Stimulated activated naive CD8-positive, alpha-beta T cell treated with anti-CD3 and anti-CD28 coated beads, Interleukin-15, amount 100 ng/mL, for 72 hours (primary cell): Measurements from ENCODE around the gene PLA2G3.

Experiments
- ATAC-seq: fragments of 150-1000 bp; cut with Tn5 transposase; 2 replicates; pipeline ENCODE4 v1.10.0; 2021; ENCODE audit warnings: mild to moderate bottlenecking, moderate library complexity
- DNase-seq, 2 donors: peaks; one replicate each; pipeline ENCODE4 v3.0.0; 2021 to 2022
- H3K27ac Mint-ChIP-seq, 2 donors: one replicate each; pipeline ENCODE4 v1.8.0; 2022; ENCODE audit warnings: mild to moderate bottlenecking in 2 of 2, mixed read lengths in 2 of 2, moderate library complexity in 2 of 2
- H3K27me3 Mint-ChIP-seq: one replicate; pipeline ENCODE4 v1.8.0; 2022; ENCODE audit warnings: mixed read lengths
- H3K4me1 Mint-ChIP-seq: one replicate; pipeline ENCODE4 v1.8.0; 2022; ENCODE audit warnings: mild to moderate bottlenecking, mixed read lengths
- H3K4me3 Mint-ChIP-seq, 2 donors: one replicate each; pipeline ENCODE4 v1.8.0; 2022; ENCODE audit warnings: mild to moderate bottlenecking in 2 of 2, mixed read lengths in 2 of 2, moderate library complexity in 1 of 2
- H3K9me3 Mint-ChIP-seq, 2 donors: one replicate each; pipeline ENCODE4 v1.8.0; 2022; ENCODE audit warnings: mixed read lengths in 2 of 2

The PLA2G3 gene

DNA sequence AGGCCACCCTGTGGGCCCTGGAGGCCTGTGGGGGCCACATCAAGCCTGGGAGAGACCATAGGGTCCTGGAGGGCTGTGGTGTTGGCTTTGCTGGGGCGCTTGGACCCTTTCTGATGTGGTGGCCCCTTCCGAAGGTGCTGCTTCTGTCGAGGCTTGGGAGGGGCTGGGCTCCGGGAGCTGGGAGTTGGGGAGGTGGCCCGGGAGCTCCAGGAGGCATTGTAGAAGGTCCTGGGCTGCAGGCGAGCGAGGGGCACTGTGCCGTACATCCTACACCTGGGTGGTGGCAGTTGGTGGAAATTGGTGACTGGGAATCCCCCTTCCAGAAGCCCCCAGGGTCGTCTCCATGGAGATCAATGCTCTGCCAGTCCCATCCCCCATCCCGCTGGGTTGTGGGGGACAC, 2.6 kb downstream of the PLA2G3 start:
- peaks cover 13% of the 10 kb centered on the region for H3K27me3 Mint-ChIP-seq

DNA sequence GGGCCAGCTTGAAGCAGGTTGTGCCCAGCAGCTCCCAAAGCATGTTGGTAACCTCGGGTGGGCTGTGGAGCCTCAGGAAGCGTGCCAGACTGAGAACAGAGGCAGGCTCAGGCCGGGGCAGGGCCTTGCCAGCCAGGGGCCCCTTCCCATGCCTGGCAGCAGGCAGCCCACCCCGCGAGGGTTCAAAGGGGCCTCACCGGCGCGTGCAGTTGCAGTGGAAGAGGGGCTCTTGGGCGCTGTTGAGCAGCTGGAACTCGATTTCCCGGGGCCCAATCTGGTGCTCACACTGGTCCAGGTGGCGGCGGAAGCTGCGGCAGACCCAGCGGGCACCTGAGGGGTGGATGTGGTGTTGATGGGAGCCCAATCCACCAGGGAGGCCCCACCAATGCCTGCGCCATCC, 3.6 kb downstream of the PLA2G3 start:
- no peaks in the 10 kb centered on the region for H3K4me1 Mint-ChIP-seq
- no peak for DNase-seq
- ATAC-seq: no peak
- no peaks in the 10 kb centered on the region for H3K9me3 Mint-ChIP-seq
- H3K4me3 Mint-ChIP-seq: no peak overlapping the region
- no peak overlapping the region for H3K27ac Mint-ChIP-seq
- peaks cover 13% of the 10 kb centered on the region for H3K27me3 Mint-ChIP-seq

More for the DNA sequence above, 2.6 kb downstream of the PLA2G3 start:
- Mint-ChIP-seq H3K27ac (peak overlapping the region in 1 of 2 donors; percentile 40), H3K4me1 (no peaks in the 10 kb centered on the region), H3K4me3 (no peak overlapping the region), H3K9me3 (no peaks in the 10 kb centered on the region)
- no peak for ATAC-seq
- no peak for DNase-seq

DNA sequence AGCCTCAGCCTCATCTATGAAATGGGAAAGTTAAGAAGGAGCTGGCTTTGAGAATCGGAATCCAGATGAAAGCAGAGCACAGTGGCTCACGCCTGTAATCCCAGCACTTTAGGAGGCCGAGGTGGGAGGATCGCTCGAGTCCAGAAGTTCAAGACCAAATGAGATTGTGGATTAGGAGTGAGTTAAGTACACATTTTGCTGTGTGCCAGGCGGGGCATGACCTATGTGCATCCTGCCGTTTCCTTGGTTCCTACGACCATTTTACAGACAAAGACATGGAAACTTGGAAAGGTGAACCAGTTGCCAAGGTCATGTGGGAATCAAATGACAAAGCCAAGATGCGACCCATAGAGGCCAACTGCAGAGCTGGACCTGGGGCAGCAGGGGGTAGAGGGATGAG, 4.2 kb downstream of the PLA2G3 start:
- Mint-ChIP-seq H3K27ac (no peak overlapping the region), H3K27me3 (peaks cover 13% of the 10 kb centered on the region), H3K4me1 (no peaks in the 10 kb centered on the region), H3K4me3 (no peak overlapping the region), H3K9me3 (no peaks in the 10 kb centered on the region)
- no peak for DNase-seq
- ATAC-seq: no peak

DNA sequence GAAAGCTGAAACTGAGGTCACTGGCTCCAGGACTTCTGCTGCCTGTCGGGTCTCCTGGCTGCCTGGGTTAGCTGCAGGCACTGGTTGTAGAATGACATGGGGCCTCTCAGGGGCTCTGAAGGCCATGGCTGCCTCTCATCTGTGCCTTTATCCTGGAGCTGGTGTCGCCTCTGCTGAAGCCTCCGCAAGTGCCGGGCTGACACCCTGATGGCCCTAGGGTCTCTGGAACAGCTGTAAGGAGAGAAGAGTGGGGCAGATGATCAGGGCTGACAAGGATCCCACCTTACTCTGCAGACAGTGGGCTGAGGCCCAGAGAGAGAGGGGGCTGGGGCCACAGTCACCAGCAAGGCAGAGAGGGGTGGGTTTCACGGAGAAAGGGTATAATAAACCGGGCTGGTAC, 4.6 kb downstream of the PLA2G3 start:
- DNase-seq (no peak), ATAC-seq (no peak)
- Mint-ChIP-seq H3K4me1 (no peaks in the 10 kb centered on the region), H3K27ac (no peak overlapping the region), H3K27me3 (peaks cover 13% of the 10 kb centered on the region), H3K9me3 (no peaks in the 10 kb centered on the region), H3K4me3 (no peak overlapping the region)

DNA sequence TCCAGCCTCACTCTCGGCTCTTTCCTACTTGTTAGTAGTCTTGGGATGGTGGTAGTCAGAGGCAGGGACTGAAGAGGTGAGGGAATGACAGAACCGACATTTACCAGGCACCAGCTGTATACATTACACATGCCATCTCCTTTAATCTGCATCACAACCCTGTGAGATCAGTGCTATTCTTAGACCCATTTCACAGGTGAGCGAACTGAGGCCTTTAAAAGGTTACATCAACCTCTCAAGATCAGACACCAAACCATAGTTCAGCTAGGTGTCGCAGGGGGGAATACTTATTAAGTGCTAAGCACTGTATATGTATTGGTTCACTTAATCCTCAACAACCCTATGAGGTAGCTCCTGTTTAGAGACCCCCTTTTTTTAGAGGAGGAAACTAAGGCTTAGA, 5.6 kb downstream of the PLA2G3 start:
- Mint-ChIP-seq H3K27me3 (peaks cover 4% of the 10 kb centered on the region), H3K27ac (no peak overlapping the region), H3K4me3 (no peak overlapping the region), H3K9me3 (no peaks in the 10 kb centered on the region), H3K4me1 (no peaks in the 10 kb centered on the region)
- ATAC-seq (no peak), DNase-seq (no peak)

DNA sequence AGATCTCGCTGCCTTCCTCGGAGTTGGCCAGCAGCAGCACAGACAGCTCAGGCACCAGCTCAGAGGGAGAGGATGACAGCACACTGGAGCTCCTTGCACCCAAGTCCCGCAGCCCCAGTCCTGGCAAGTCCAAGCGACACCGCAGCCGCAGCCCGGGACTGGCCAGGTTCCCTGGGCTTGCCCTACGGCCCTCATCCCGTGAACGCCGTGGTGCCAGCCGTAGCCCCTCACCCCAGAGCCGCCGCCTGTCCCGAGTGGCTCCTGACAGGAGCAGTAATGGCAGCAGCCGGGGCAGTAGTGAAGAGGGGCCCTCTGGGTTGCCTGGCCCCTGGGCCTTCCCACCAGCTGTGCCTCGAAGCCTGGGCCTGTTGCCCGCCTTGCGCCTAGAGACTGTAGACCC, 6.4 kb downstream of the PLA2G3 start:
- Mint-ChIP-seq H3K27me3 (no peaks in the 10 kb centered on the region), H3K4me1 (no peaks in the 10 kb centered on the region), H3K9me3 (no peaks in the 10 kb centered on the region), H3K27ac (no peak overlapping the region), H3K4me3 (no peak overlapping the region)
- DNase-seq (no peak), ATAC-seq (no peak)

DNA sequence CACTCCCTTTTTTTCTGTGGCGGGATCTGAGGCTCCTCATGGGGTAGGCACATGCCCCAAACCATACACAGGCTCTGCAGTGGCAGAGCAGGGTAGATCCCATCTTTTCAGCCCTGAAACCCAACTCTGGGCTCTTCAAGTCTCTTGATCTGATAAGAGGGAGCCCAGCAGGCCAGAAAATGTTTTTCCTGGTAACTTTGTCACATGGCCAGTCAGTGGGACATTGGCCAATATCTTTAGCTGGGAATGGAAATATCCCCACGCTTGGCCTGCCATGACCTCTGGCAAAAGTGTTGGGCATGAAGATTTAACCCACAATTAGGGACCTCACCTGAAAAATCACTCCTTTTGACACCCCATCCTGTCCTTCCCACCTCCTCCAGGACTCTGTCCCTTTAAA, 9.4 kb downstream of the PLA2G3 start:
- DNase-seq: no peak
- no peak for ATAC-seq
- no peaks in the 10 kb centered on the region for H3K9me3 Mint-ChIP-seq
- H3K27me3 Mint-ChIP-seq: no peaks in the 10 kb centered on the region
- H3K4me3 Mint-ChIP-seq: no peak overlapping the region
- peaks cover 6% of the 10 kb centered on the region for H3K4me1 Mint-ChIP-seq
- no peak overlapping the region for H3K27ac Mint-ChIP-seq

DNA sequence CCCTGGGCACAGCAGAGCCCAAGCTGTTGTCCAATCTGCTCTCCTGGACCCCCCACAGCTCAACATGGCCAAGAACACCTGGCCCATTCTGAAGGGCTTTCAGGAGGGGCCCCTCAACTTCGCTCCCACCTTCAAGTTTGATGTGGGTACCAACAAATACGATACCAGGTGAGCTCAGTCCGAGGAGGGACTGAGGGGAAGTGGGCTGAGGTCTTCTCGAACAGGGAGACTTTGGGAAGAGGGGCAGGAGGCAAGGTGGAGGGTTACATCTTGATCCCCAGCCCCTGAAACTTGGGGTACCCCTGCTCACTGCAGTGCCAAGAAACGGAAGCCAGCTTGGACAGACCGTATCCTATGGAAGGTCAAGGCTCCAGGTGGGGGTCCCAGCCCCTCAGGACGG, 12.2 kb downstream of the PLA2G3 start:
- Mint-ChIP-seq H3K27me3 (no peaks in the 10 kb centered on the region), H3K4me3 (no peak overlapping the region), H3K4me1 (peaks cover 6% of the 10 kb centered on the region), H3K27ac (no peak overlapping the region), H3K9me3 (no peaks in the 10 kb centered on the region)
- DNase-seq: no peak
- ATAC-seq: no peak

DNA sequence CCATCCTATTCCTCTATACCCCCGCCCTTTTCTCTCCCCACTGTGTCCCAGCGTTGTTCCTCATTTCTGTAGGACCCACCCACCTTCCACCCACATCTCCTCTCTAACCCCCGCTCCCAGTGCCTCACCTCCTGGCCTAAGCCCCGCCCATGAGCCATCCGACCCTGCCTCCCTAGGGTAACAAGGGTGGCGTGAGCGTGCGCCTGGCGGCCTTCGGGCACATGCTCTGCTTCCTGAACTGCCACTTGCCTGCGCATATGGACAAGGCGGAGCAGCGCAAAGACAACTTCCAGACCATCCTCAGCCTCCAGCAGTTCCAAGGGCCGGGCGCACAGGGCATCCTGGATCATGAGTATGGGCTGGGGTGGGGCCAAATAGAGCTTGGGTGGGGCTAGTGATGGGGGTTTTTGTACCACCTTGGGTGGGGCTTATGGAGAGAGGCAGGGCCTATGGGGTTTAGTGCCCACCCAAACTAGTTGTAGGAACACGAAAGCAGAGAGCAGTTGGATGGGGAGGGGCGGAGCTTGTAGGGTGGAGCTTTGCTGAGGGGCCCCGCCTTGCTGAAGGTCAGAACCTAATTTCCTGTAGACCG, 13.0 kb downstream of the PLA2G3 start:
- ATAC-seq (no peak), DNase-seq (no peak)
- no peaks in the 10 kb centered on the region for H3K9me3 Mint-ChIP-seq
- no peaks in the 10 kb centered on the region for H3K27me3 Mint-ChIP-seq
- no peak overlapping the region for H3K4me3 Mint-ChIP-seq
- H3K27ac Mint-ChIP-seq: no peak overlapping the region
- peaks cover 6% of the 10 kb centered on the region for H3K4me1 Mint-ChIP-seq

DNA sequence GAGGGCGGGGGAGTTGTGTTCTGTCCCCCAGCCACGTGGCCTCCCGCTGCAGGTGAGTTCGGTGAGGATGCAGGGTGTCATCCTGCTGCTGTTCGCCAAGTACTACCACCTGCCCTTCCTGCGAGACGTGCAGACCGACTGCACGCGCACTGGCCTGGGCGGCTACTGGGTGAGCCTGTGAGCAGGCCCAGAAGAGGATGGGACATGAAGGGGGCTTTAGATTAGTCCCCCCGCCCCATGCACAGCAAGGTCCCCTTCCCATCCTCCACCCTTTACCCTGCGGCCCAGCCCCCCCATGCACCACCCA, 13.5 kb downstream of the PLA2G3 start:
- Mint-ChIP-seq H3K27me3 (no peaks in the 10 kb centered on the region), H3K4me3 (no peak overlapping the region)
- ATAC-seq: no peak

DNA sequence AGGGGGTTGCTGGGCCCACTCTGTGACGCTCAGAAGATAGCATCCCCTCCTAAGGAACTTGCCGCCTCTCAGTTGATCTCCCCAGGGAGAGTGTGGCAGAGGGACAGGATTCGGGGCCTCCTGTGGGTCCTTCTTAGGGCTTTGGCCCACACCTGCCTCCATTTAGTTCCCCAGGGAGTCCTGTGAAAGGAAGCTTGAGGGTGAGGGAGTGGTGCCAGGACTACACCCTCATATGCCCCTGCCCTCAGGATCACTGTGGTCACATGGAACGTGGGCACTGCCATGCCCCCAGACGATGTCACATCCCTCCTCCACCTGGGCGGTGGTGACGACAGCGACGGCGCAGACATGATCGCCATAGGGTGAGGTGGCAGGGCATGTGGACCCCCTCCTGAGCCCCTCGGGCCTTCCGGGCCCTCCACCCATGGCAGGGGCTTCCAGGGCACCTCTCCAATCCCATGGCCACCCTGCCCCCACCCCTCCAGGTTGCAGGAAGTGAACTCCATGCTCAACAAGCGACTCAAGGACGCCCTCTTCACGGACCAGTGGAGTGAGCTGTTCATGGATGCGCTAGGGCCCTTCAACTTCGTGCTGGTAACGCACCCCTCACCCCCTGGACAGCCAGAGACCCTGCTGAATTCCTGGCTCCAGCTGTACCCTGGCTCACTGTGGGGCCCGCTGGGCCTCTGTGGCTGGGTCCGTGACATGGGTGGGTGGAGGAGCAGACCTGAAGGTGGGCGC, 14.0 kb downstream of the PLA2G3 start:
- H3K27me3 Mint-ChIP-seq: no peaks in the 10 kb centered on the region
- no peaks in the 10 kb centered on the region for H3K9me3 Mint-ChIP-seq
- peaks cover 6% of the 10 kb centered on the region for H3K4me1 Mint-ChIP-seq
- ATAC-seq: no peak
- H3K4me3 Mint-ChIP-seq: no peak overlapping the region
- DNase-seq: no peak
- no peak overlapping the region for H3K27ac Mint-ChIP-seq

More for the DNA sequence above, 13.5 kb downstream of the PLA2G3 start:
- H3K4me1 Mint-ChIP-seq: peaks cover 6% of the 10 kb centered on the region
- H3K27ac Mint-ChIP-seq: no peak overlapping the region
- H3K9me3 Mint-ChIP-seq: no peaks in the 10 kb centered on the region
- no peak for DNase-seq

DNA sequence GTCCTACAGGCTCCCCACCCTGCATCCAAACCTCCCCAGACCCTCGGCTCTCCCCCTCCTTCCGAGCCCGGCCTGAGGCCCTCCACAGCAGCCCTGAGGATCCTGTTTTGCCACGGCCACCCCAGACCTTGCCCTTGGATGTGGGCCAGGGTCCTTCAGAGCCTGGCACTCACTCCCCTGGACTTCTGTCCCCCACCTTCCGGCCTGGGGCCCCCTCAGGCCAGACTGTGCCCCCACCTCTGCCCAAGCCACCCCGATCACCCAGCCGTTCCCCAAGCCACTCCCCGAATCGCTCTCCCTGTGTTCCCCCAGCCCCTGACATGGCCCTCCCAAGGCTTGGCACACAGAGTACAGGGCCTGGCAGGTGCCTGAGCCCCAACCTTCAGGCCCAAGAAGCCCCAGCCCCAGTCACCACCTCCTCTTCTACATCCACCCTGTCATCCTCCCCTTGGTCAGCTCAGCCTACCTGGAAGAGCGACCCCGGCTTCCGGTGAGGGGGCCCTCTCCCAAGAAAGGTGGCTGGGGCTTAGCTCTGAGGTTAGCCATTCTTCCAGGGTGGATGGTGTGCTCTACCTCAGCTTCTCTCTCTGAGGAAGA, 14.7 kb downstream of the PLA2G3 start:
- no peaks in the 10 kb centered on the region for H3K9me3 Mint-ChIP-seq
- H3K27ac Mint-ChIP-seq: no peak overlapping the region
- DNase-seq (no peak), ATAC-seq (no peak)
- no peak overlapping the region for H3K4me3 Mint-ChIP-seq
- H3K4me1 Mint-ChIP-seq: peaks cover 6% of the 10 kb centered on the region
- H3K27me3 Mint-ChIP-seq: no peaks in the 10 kb centered on the region

DNA sequence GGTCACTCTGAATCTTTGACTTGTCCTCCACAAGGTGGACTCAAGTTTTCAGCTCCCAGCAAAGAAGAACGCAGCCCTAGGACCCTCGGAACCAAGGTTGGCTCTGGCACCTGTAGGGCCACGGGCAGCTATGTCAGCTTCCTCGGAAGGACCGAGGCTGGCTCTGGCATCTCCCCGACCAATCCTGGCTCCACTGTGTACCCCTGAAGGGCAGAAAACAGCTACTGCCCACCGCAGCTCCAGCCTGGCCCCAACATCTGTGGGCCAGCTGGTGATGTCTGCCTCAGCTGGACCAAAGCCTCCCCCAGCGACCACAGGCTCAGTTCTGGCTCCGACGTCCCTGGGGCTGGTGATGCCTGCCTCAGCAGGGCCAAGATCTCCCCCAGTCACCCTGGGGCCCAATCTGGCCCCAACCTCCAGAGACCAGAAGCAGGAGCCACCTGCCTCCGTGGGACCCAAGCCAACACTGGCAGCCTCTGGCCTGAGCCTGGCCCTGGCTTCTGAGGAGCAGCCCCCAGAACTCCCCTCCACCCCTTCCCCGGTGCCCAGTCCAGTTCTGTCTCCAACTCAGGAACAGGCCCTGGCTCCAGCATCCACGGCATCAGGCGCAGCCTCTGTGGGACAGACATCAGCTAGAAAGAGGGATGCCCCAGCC, 15.4 kb downstream of the PLA2G3 start:
- Mint-ChIP-seq H3K27me3 (no peaks in the 10 kb centered on the region), H3K27ac (no peak overlapping the region), H3K4me3 (no peak overlapping the region), H3K4me1 (peaks cover 6% of the 10 kb centered on the region), H3K9me3 (no peaks in the 10 kb centered on the region)
- ATAC-seq: no peak
- no peak for DNase-seq

DNA sequence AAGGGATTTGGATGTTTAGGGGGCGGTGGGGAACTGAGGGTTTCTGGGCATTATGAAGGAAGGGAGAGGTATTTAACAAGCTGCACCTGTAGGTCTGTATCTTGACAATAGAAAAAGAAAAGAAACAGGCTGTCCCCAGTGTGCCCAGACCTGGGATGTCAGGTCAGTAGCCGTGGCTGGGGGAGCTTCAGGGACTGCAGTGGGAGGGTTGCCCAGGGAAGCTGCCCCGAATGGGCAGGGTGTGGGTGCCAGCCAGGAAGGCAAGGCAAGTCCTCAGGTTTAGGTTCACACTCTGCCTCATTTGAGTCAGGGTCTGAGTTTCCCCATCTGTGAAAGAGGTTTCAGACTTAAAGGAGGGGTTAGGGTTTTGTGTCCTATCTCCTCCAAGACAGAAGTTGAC, 16.0 kb downstream of the PLA2G3 start:
- DNase-seq (no peak), ATAC-seq (no peak)
- Mint-ChIP-seq H3K4me1 (peaks cover 6% of the 10 kb centered on the region), H3K27ac (peak overlapping the region in 1 of 2 donors; percentile 49), H3K4me3 (no peak overlapping the region), H3K9me3 (no peaks in the 10 kb centered on the region), H3K27me3 (no peaks in the 10 kb centered on the region)

DNA sequence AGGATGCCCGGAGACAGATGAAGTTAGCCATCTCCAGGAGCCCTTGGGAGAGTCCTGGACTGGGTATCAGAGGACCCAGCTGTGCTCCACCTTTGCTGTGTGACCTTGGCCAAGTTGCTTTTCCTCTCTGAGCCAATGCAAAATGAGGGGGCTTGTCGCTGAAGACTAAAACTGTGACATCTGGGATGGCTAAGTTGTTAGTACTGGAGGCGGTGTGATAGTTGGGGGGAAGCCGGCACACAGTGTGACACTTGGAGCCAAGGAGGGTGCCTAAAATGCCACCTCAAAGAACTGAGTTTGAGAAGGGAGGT, 17.1 kb downstream of the PLA2G3 start:
- ATAC-seq (no peak), DNase-seq (no peak)
- Mint-ChIP-seq H3K27me3 (no peaks in the 10 kb centered on the region), H3K4me3 (no peak overlapping the region), H3K9me3 (no peaks in the 10 kb centered on the region), H3K27ac (peak overlapping the region in 1 of 2 donors; percentile 27), H3K4me1 (peaks cover 6% of the 10 kb centered on the region)

DNA sequence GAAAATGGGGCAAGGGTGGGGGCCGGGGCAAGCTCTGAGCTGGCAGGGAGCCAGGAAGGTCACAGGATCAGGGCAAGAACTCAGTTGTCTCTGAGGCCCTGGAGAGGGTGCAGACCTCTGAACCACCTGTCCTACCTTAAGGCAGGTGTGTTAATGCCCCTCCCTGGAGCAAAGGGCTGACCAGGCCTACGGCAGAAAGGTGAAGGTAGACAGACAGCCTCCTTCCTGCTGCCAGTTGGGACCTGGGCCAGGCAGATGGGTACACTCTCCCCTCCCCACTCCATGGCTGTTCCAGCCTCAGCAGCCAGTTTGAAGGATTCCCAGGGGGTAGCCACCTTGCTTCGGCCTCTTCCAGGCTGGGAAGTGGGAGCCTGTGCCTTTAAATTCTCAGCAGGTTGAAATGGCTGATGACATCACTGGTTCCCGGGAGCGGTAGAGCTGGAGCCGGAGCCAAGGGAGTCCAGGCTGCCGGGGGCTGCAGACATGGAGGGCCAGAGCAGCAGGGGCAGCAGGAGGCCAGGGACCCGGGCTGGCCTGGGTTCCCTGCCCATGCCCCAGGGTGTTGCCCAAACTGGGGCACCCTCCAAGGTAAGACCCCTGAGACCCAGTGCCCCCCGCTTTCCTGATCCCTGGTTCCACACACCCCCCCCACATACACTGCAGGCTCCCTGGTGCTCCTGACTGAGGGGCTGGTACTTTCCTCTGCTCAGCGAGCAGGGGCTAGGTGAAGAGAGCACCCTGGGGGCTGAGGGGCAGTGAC, 17.6 kb downstream of the PLA2G3 start, which contains the start of gene INPP5J:
TSS of gene INPP5J (plus strand) at position 435 of the 760 bp plus-strand sequence. CDS start at position 484, 49 bp downstream.
- Mint-ChIP-seq H3K27ac (peak within 1 kb of the TSS; percentile 14 to 42), H3K27me3 (no peaks in the 10 kb centered on the region), H3K4me1 (peaks cover 6% of the 10 kb centered on the region), H3K4me3 (no peak within 1 kb of the TSS), H3K9me3 (no peaks in the 10 kb centered on the region)
- DNase-seq (no peak), ATAC-seq (no peak)
